AG10803 (cell line): ENCODE measurements around the gene TWIST2.

Source experiments
- DNase-seq: peaks from one replicate; pipeline ENCODE4 v3.0.0; 2010; ENCODE audit warnings: low read depth
- H3K4me3 ChIP-seq: 2 replicates; pipeline ENCODE4 v1.5.1; 2011; ENCODE audit warnings: mild to moderate bottlenecking, low read length, control low read depth
- CTCF ChIP-seq: conservative IDR thresholded peaks from 2 replicates; pipeline ENCODE4 v1.5.1; 2011; ENCODE audit warnings: mild to moderate bottlenecking, low read length, control low read depth, inconsistent platforms

The TWIST2 gene

GRCh38 chr2:238945433-238946150 lies 97.7 kb downstream of the TWIST2 start:
- H3K4me3 ChIP-seq: no peak overlapping the region
- peak; percentile 68 for DNase-seq
- peak; percentile 87 for TF ChIP-seq CTCF

- no peak for TF ChIP-seq CTCF
- DNase-seq: no peak
- H3K4me3 ChIP-seq: no peak overlapping the region
Measured at GRCh38 chr2:238946318-238947242, 98.7 kb downstream of the TWIST2 start.

DNA sequence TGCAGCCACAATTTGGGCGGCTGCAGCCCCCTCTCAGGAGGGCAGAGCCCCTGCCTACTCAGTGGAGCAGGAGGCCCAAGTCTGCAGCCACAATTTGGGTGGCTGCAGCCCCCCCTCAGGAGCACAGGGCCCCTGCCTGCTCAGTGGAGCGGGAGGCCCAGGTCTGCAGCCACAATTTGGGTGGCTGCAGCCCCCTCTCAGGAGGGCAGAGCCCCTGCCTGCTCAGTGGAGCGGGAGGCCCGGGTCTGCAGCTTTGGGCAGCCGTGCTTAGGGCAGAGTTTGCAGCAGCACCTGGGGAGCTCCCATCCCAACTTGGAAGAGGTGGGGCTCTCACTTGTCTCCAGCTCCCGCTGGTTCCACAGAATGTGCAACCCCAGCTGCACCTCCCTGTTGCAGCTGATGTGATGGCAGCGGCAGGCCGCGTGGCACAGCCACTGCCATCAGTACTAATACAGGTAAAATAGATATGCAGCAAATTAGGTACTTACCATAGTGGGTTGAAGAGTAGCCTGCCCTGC lies 99.4 kb downstream of the TWIST2 start:
- H3K4me3 ChIP-seq: no peak overlapping the region
- no peak for DNase-seq
- no peak for TF ChIP-seq CTCF

DNA sequence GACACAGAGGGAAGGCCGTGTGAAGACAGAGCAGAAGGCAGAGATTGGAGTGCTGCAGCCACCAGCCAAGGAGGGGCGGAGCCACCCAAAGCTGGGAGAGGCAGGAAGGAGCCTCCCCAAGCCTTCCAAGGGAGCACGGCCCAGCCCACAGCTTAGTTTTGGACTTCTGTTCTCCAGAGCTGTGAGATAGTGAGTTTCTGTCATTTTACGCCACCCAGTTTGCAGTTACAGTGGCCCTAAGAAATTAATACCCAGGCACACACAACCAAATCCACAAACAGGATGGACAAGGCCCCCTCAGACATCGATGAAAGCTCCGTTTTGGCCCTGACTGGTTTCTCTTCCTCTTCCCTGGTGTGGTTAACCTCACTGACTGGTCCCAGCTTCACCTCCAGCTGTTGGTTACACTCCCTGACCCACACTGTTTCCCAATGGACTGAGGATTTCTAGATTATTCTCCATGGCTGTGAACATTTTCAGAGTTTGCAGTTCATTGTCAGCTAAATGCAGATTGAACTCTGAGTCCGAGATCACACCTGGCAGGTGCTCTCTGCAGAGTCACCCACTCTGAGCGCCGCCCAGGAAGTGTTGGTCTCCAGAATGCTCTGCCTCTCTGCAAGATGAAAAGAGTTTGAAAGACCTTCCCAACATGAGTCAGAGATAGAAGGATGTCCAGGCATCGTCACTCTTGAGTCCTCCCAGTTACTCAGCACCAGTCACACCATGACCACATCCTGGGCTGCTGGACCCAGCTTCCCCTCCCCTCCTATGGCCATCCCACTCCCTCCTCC lies 100.2 kb downstream of the TWIST2 start:
- DNase-seq: peak; percentile 88
- no peak for TF ChIP-seq CTCF
- H3K4me3 ChIP-seq: peak overlapping the region; percentile 15

- DNase-seq: no peak
- H3K4me3 ChIP-seq: no peak overlapping the region
- no peak for TF ChIP-seq CTCF
Measured at GRCh38 chr2:238948765-238949641, 101.1 kb downstream of the TWIST2 start.

DNA sequence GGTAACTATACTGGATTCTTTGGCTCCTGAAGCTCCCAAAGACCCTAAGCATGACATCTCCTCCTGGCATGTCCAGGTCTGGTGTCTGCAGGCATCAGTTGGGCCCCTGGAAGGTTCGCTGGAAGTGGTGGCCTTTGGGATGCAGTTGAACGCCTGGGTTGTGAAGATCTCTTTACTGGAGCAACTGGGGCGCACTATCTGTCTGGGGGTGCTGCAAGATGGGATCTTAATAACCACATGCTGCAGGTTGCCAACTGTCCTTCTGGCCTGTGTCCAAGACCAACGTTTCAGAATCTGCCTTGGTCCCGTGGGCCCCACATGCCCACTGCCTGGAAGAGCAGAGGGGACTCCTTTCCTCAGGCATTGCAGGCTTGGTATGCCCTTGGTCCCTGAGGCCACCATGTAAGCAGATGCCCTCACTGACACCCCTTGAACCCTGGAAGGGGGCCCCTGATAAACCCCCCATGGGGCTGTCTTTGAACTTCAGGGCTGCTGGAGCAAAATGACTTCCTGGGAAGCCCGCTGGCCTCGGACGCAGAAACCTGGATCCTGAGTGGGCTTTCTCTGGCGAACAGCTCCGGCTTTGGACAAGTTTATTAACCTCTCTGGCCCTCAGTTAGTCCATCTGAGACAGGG lies 101.9 kb downstream of the TWIST2 start:
- no peak overlapping the region for H3K4me3 ChIP-seq
- DNase-seq: no peak
- no peak for TF ChIP-seq CTCF
